HEK293T (cell line): ENCODE results near the gene P3H2.

Experiments used
- ARNT ChIP-seq: fragments of 450-650 bp; IDR thresholded peaks from 2 replicates; pipeline ENCODE4 v1.6.1; 2017; ENCODE audit warnings: mild to moderate bottlenecking
- BHLHE40 ChIP-seq: fragments of 450-650 bp; IDR thresholded peaks from 2 replicates; pipeline ENCODE4 v1.6.1; 2016; ENCODE audit warnings: mild to moderate bottlenecking, moderate library complexity, borderline replicate concordance
- ELF4 ChIP-seq: fragments of 450-650 bp; IDR thresholded peaks from 2 replicates; pipeline ENCODE4 v1.6.1; 2017; ENCODE audit warnings: antibody characterized with exemption
- FOXA1 ChIP-seq: fragments of 450-650 bp; IDR thresholded peaks from 2 replicates; pipeline ENCODE4 v1.6.1; 2016; ENCODE audit warnings: mild to moderate bottlenecking
- FOXK2 ChIP-seq: fragments of 450-650 bp; IDR thresholded peaks from 2 replicates; pipeline ENCODE4 v1.6.1; 2016; ENCODE audit warnings: mild to moderate bottlenecking
- FOXM1 ChIP-seq: fragments of 450-650 bp; IDR thresholded peaks from 2 replicates; pipeline ENCODE4 v1.6.1; 2017; ENCODE audit warnings: mild to moderate bottlenecking, borderline replicate concordance
- HDGF ChIP-seq: fragments of 450-650 bp; IDR thresholded peaks from 2 replicates; pipeline ENCODE4 v1.6.1; 2017; ENCODE audit warnings: antibody characterized with exemption, borderline replicate concordance
- LEF1 ChIP-seq: fragments of 450-650 bp; IDR thresholded peaks from 2 replicates; pipeline ENCODE4 v1.6.1; 2017; ENCODE audit warnings: mild to moderate bottlenecking, borderline replicate concordance
- NFRKB ChIP-seq: fragments of 450-650 bp; IDR thresholded peaks from 2 replicates; pipeline ENCODE4 v1.6.1; 2016; ENCODE audit warnings: mild to moderate bottlenecking, moderate library complexity
- PKNOX1 ChIP-seq: fragments of 450-650 bp; IDR thresholded peaks from 2 replicates; pipeline ENCODE4 v1.6.1; 2016
- SP1 ChIP-seq: fragments of 450-650 bp; IDR thresholded peaks from 2 replicates; pipeline ENCODE4 v1.6.1; 2017
- SUZ12 ChIP-seq: fragments of 450-650 bp; IDR thresholded peaks from 2 replicates; pipeline ENCODE4 v1.6.1; 2016; ENCODE audit warnings: mild to moderate bottlenecking
- TARDBP ChIP-seq: fragments of 450-650 bp; IDR thresholded peaks from 2 replicates; pipeline ENCODE4 v1.6.1; 2016
- ZNF384 ChIP-seq: fragments of 450-650 bp; IDR thresholded peaks from 2 replicates; pipeline ENCODE4 v1.6.1; 2016

GRCh38 chr3:190165253-190165652 is 44.6 kb upstream of the P3H2 start:
- TF ChIP-seq FOXK2, result no peak
- TF ChIP-seq PKNOX1, result no peak
- no peak for TF ChIP-seq SP1
- TF ChIP-seq BHLHE40, result no peak
- TF ChIP-seq ELF4, result no peak
- no peak for TF ChIP-seq SUZ12
- TF ChIP-seq ARNT, result no peak
- TF ChIP-seq HDGF, result no peak
- no peak for TF ChIP-seq NFRKB
- TF ChIP-seq TARDBP, result no peak
- TF ChIP-seq LEF1, result no peak
- TF ChIP-seq FOXM1, result no peak
- no peak for TF ChIP-seq ZNF384
- no peak for TF ChIP-seq FOXA1
